ENCODE results near the gene DEFB128. TPM values are rescaled to one million over a fixed set of nuclear protein-coding genes. Genes with fewer than 3 reads are reported as not detected.

The DEFB128 gene
- total and polyA plus RNA-seq, 4 donors, result not detected

Other genes starting within 250 kb of the DEFB128 start
- gene DEFB125, start 102.0 kb downstream of the DEFB128 start, total RNA-seq, result not detected
- gene DEFB125, start 102.0 kb downstream of the DEFB128 start, polyA plus RNA-seq, result not detected
- not detected for gene DEFB126, start 47.1 kb downstream of the DEFB128 start, total RNA-seq
- gene DEFB126, start 47.1 kb downstream of the DEFB128 start, polyA plus RNA-seq, result not detected
- not detected for gene DEFB127, start 32.3 kb downstream of the DEFB128 start, total RNA-seq
- gene DEFB127, start 32.3 kb downstream of the DEFB128 start, polyA plus RNA-seq, result not detected
- gene DEFB129, start 37.5 kb upstream of the DEFB128 start, total RNA-seq, result not detected
- not detected for gene DEFB129, start 37.5 kb upstream of the DEFB128 start, polyA plus RNA-seq
- gene DEFB132, start 68.0 kb upstream of the DEFB128 start, total RNA-seq, result not detected
- gene DEFB132, start 68.0 kb upstream of the DEFB128 start, polyA plus RNA-seq, result not detected
- 10 to 100 TPM in 1 of 2 donors, 1 to 10 TPM in 1; 4.6 to 11.1 TPM for gene C20orf96, start 101.0 kb upstream of the DEFB128 start, total RNA-seq
- gene C20orf96, start 101.0 kb upstream of the DEFB128 start, polyA plus RNA-seq, result 1 to 10 TPM; 5.3 to 5.6 TPM
- gene ZCCHC3, start 107.9 kb upstream of the DEFB128 start, total RNA-seq, result 10 to 100 TPM; 12.9 to 13.7 TPM
- 1 to 10 TPM; 7.7 to 9.3 TPM for gene ZCCHC3, start 107.9 kb upstream of the DEFB128 start, polyA plus RNA-seq
- 10 to 100 TPM in 1 of 2 donors, 1 to 10 TPM in 1; 6.1 to 12.5 TPM for gene SOX12, start 135.8 kb upstream of the DEFB128 start, total RNA-seq
- 1 to 10 TPM; 1.5 to 4.2 TPM for gene SOX12, start 135.8 kb upstream of the DEFB128 start, polyA plus RNA-seq
- gene NRSN2, start 157.4 kb upstream of the DEFB128 start, total RNA-seq, result 10 to 100 TPM; 31.0 to 38.0 TPM
- 10 to 100 TPM; 12.0 to 40.6 TPM for gene NRSN2, start 157.4 kb upstream of the DEFB128 start, polyA plus RNA-seq
- 1 to 10 TPM; 2.9 to 3.7 TPM for gene TRIB3, start 191.0 kb upstream of the DEFB128 start, total RNA-seq
- 1 to 10 TPM; 2.0 to 3.1 TPM for gene TRIB3, start 191.0 kb upstream of the DEFB128 start, polyA plus RNA-seq
- 10 to 100 TPM; 52.8 to 70.0 TPM for gene RBCK1, start 218.6 kb upstream of the DEFB128 start, total RNA-seq
- 100 to 1,000 TPM in 1 of 2 donors, 10 to 100 TPM in 1; 64.1 to 118 TPM for gene RBCK1, start 218.6 kb upstream of the DEFB128 start, polyA plus RNA-seq